GM23338 (cell line): ENCODE measurements around the gene EDEM3. TPM values are rescaled to one million over a fixed set of nuclear protein-coding genes. Genes with fewer than 3 reads are reported as not detected.

Experiments used
- ATAC-seq: fragments of 200-7000 bp; cut with Tn5 transposase; 3 replicates; pipeline ENCODE4 v1.9.1; 2020
- DNase-seq: peaks from one replicate; pipeline ENCODE4 v3.0.0-alpha.2; 2015; ENCODE audit warnings: low spot score
- H2AFZ ChIP-seq: fragments of 200-600 bp; sonication (generic); 2 replicates; pipeline ENCODE4 v1.8.0; 2016; ENCODE audit warnings: antibody characterized with exemption, mild to moderate bottlenecking, moderate library complexity
- H3F3A ChIP-seq: fragments of 200-600 bp; sonication (generic); replicated peaks from 2 replicates; pipeline ENCODE4 v1.8.0; 2017; ENCODE audit warnings: antibody characterized with exemption, mixed run types, low read depth
- H3K27ac ChIP-seq: fragments of 200-600 bp; sonication (generic); 2 replicates; pipeline ENCODE4 v1.6.1; 2016; ENCODE audit warnings: low read depth
- H3K27me3 ChIP-seq: fragments of 200-600 bp; sonication (generic); 2 replicates; pipeline ENCODE4 v1.8.0; 2016; ENCODE audit warnings: mild to moderate bottlenecking, mixed run types, moderate library complexity; ENCODE audit not compliant: insufficient read depth
- H3K36me3 ChIP-seq: fragments of 200-600 bp; sonication (generic); 2 replicates; pipeline ENCODE4 v1.8.0; 2016; ENCODE audit warnings: mild to moderate bottlenecking; ENCODE audit not compliant: insufficient read depth
- H3K4me1 ChIP-seq: fragments of 200-600 bp; sonication (generic); 2 replicates; pipeline ENCODE4 v1.8.0; 2016; ENCODE audit warnings: mild to moderate bottlenecking, moderate library complexity; ENCODE audit not compliant: insufficient read depth
- H3K4me2 ChIP-seq: fragments of 200-600 bp; sonication (generic); 2 replicates; pipeline ENCODE4 v1.7.1; 2017; ENCODE audit warnings: mixed run types
- H3K4me3 ChIP-seq: fragments of 200-600 bp; sonication (generic); 2 replicates; pipeline ENCODE4 v1.6.1; 2016; ENCODE audit warnings: mixed run types
- H3K79me2 ChIP-seq: fragments of 200-600 bp; sonication (generic); replicated peaks from 2 replicates; pipeline ENCODE4 v1.8.0; 2017; ENCODE audit warnings: mild to moderate bottlenecking; ENCODE audit not compliant: insufficient read depth
- H3K9me2 ChIP-seq: fragments of 200-600 bp; sonication (generic); 2 replicates; pipeline ENCODE4 v1.8.0; 2017; ENCODE audit not compliant: insufficient read depth
- H4K20me1 ChIP-seq: fragments of 200-600 bp; sonication (generic); replicated peaks from 2 replicates; pipeline ENCODE4 v1.8.0; 2017; ENCODE audit warnings: mild to moderate bottlenecking; ENCODE audit not compliant: insufficient read depth
- H3K27ac Mint-ChIP-seq: 2 replicates; pipeline ENCODE4 v1.8.0; 2020; ENCODE audit warnings: inconsistent platforms, mild to moderate bottlenecking, moderate library complexity, mixed read lengths
- H3K27me3 Mint-ChIP-seq: 3 replicates; pipeline ENCODE4 v1.8.0; 2022; ENCODE audit warnings: low read depth, mild to moderate bottlenecking, moderate library complexity, mixed read lengths, inconsistent platforms; ENCODE audit not compliant: insufficient read depth, poor library complexity
- H3K36me3 Mint-ChIP-seq: 3 replicates; pipeline ENCODE4 v1.8.0; 2021; ENCODE audit warnings: low read depth, mild to moderate bottlenecking, inconsistent platforms, moderate library complexity, mixed read lengths
- H3K4me1 Mint-ChIP-seq: 3 replicates; pipeline ENCODE4 v1.8.0; 2020; ENCODE audit warnings: mild to moderate bottlenecking, inconsistent platforms, mixed read lengths
- H3K4me3 Mint-ChIP-seq: 3 replicates; pipeline ENCODE4 v1.8.0; 2021; ENCODE audit warnings: moderate library complexity, mild to moderate bottlenecking, inconsistent platforms, mixed read lengths
- H3K9me3 Mint-ChIP-seq: 3 replicates; pipeline ENCODE4 v1.8.0; 2020; ENCODE audit warnings: moderate library complexity, mild to moderate bottlenecking, inconsistent platforms, mixed read lengths
- CREB1 ChIP-seq: fragments of 250-450 bp; sonication (Bioruptor Pico); IDR thresholded peaks from 2 replicates; pipeline ENCODE4 v1.5.0; 2020; ENCODE audit warnings: low read depth, mild to moderate bottlenecking, moderate library complexity
- ETS1 ChIP-seq: IDR thresholded peaks from 2 replicates; pipeline ENCODE4 v1.6.1; 2016; ENCODE audit warnings: antibody characterized with exemption
- EZH2 ChIP-seq: fragments of 200-600 bp; sonication (generic); IDR thresholded peaks from one replicate; pipeline ENCODE4 v1.8.0; 2017; ENCODE audit warnings: antibody characterized with exemption, mild to moderate bottlenecking, low read depth; ENCODE audit not compliant: unreplicated experiment
- EZH2phosphoT487 ChIP-seq: fragments of 200-600 bp; sonication (generic); IDR thresholded peaks from one replicate; pipeline ENCODE4 v1.8.1; 2018; ENCODE audit warnings: antibody characterized with exemption; ENCODE audit not compliant: unreplicated experiment
- JUNB ChIP-seq: IDR thresholded peaks from one replicate; pipeline ENCODE4 v1.6.1; 2016; ENCODE audit warnings: antibody characterized with exemption; ENCODE audit not compliant: unreplicated experiment
- NANOG ChIP-seq: IDR thresholded peaks from 2 replicates; pipeline ENCODE4 v1.6.1; 2016; ENCODE audit warnings: antibody characterized with exemption, borderline replicate concordance
- POLR2AphosphoS5 ChIP-seq: IDR thresholded peaks from 2 replicates; pipeline ENCODE4 v1.6.1; 2016; ENCODE audit warnings: antibody characterized with exemption, low read depth
- REST ChIP-seq: IDR thresholded peaks from one replicate; pipeline ENCODE4 v1.6.1; 2018; ENCODE audit warnings: antibody characterized with exemption; ENCODE audit not compliant: unreplicated experiment
- ZNF462 ChIP-seq: fragments of 250-450 bp; sonication (Bioruptor Pico); IDR thresholded peaks from 2 replicates; pipeline ENCODE4 v1.5.0; 2020; ENCODE audit warnings: mild to moderate bottlenecking, moderate library complexity
- polyA plus RNA-seq: library from polyadenylated mRNA; unstranded; fragments of >200 nt; fragmentation: Nextera tagmentation; extraction: Ambion mirVana; gene quantifications from 2 replicates; pipeline ENCODE4 v1.2.1, GENCODE V29; 2016
- total RNA-seq: library from RNA; depleted of rRNA; stranded (reverse); fragments of >200 nt; shearing (Covaris generic); gene quantifications from 2 replicates; pipeline ENCODE4 v1.2.3, GENCODE V29; 2014

EDEM3 gene
- total and polyA plus RNA-seq, 2 experiments from 2014 or later: 4.8 to 11.5 TPM

- no peak overlapping the region for H2AFZ ChIP-seq
- H4K20me1 ChIP-seq: no peaks in the 10 kb centered on the region
- Mint-ChIP-seq H3K27me3 (no peaks in the 10 kb centered on the region), H3K36me3 (no peaks in the 10 kb centered on the region), H3K4me1 (peaks cover 2% of the 10 kb centered on the region; the same call in 1 of the 3 replicates), H3K4me3 (no peak overlapping the region), H3K9me3 (no peaks in the 10 kb centered on the region), H3K27ac (no peak overlapping the region)
- no peak overlapping the region for H3K27ac ChIP-seq
- TF ChIP-seq CREB1 (CRISPR knock-in tag) (no peak), EZH2 (no peak), REST (no peak), EZH2phosphoT487 (no peak), POLR2AphosphoS5 (no peak), JUNB (no peak), ETS1 (no peak), NANOG (no peak)
- no peak overlapping the region for H3K4me3 ChIP-seq
- 0 out of 2 replicates have a peak, but pooled peaks cover 5% of the 10 kb centered on the region for H3K4me1 ChIP-seq
- no peaks in the 10 kb centered on the region for H3F3A ChIP-seq
- no peak overlapping the region for H3K4me2 ChIP-seq
- no peaks in the 10 kb centered on the region for H3K27me3 ChIP-seq
- DNase-seq (no peak), ATAC-seq (no peak)
- H3K9me2 ChIP-seq: no peaks in the 10 kb centered on the region
- no peaks in the 10 kb centered on the region for H3K36me3 ChIP-seq
- no peaks in the 10 kb centered on the region for H3K79me2 ChIP-seq
These were observed 9.5 kb downstream of the EDEM3 start for GRCh38 chr1:184745110-184745509.

- H3K4me2 ChIP-seq: no peak overlapping the region
- DNase-seq (no peak), ATAC-seq (no peak)
- no peak overlapping the region for H2AFZ ChIP-seq
- H3K4me3 ChIP-seq: no peak overlapping the region
- no peak overlapping the region for H3K27ac ChIP-seq
- Mint-ChIP-seq H3K4me1 (peaks cover 2% of the 10 kb centered on the region; the same call in 1 of the 3 replicates), H3K4me3 (no peak overlapping the region), H3K27me3 (no peaks in the 10 kb centered on the region), H3K36me3 (no peaks in the 10 kb centered on the region), H3K27ac (no peak overlapping the region), H3K9me3 (no peaks in the 10 kb centered on the region)
- H3K4me1 ChIP-seq: 0 out of 2 replicates have a peak, but pooled peaks cover 5% of the 10 kb centered on the region
- no peaks in the 10 kb centered on the region for H4K20me1 ChIP-seq
- H3K27me3 ChIP-seq: no peaks in the 10 kb centered on the region
- no peaks in the 10 kb centered on the region for H3F3A ChIP-seq
- H3K36me3 ChIP-seq: no peaks in the 10 kb centered on the region
- no peaks in the 10 kb centered on the region for H3K9me2 ChIP-seq
- TF ChIP-seq EZH2phosphoT487 (no peak), ZNF462 (no peak)
- no peaks in the 10 kb centered on the region for H3K79me2 ChIP-seq
These were observed 11.4 kb downstream of the EDEM3 start for GRCh38 chr1:184743062-184743756.
